Neural progenitor cell (in vitro differentiated cells): Measurements from ENCODE around the gene CHKA.

Source experiments
- CTCF ChIP-seq: fragments of 200-600 bp; sonication (generic); IDR thresholded peaks from 2 replicates; pipeline ENCODE4 v1.5.1; 2017; ENCODE audit warnings: antibody characterized with exemption, mild to moderate bottlenecking
- EZH2 ChIP-seq: fragments of 200-600 bp; sonication (generic); IDR thresholded peaks from 2 replicates; pipeline ENCODE4 v1.6.1; 2017; ENCODE audit warnings: antibody characterized with exemption, mild to moderate bottlenecking, moderate library complexity

- TF ChIP-seq CTCF (no peak), EZH2 (no peak)
Observed at GRCh38 chr11:68138237-68138636, 17.0 kb upstream of the CHKA start.
